ENCODE measurements around the gene CAV3. TPM values are rescaled to one million over a fixed set of nuclear protein-coding genes. Genes with fewer than 3 reads are reported as not detected.
A peak's percentile ranks its signal among the peaks of the same experiment; 100 is the strongest.

CAV3 gene
- total RNA-seq, 4 donors from 2014 or later = 0.52 to 0.79 TPM; not detected in 2

- 71 to 91% methylated on average over 3 of the region's 3 CpGs for WGBS, 2 donors
- DNase-seq (ENCODE audit: low spot score in 2 of 2) = no peak
- H3K4me3 ChIP-seq (ENCODE audit: low read depth, poor library complexity, severe bottlenecking) = no peak overlapping the region
- intact Hi-C loops (cut with DNase I; ENCODE audit: low total_unique reads) = no loop called here
- TF ChIP-seq POLR2A (IDR thresholded peaks at IDR 0.05) (no peak), CTCF (IDR thresholded peaks at IDR 0.05) (no peak)
Observed at GRCh38 chr3:8738639-8739038, 5.0 kb downstream of the CAV3 start.

GRCh38 chr3:8739757-8740504 lies 6.3 kb downstream of the CAV3 start:
- H3K4me3 ChIP-seq (ENCODE audit: low read depth, poor library complexity, severe bottlenecking) = no peak overlapping the region
- peak in 1 of 2 donors; percentile 74 for DNase-seq (ENCODE audit: low spot score in 2 of 2)
- WGBS, 2 donors = 56 to 63% methylated on average over 5 of the region's 5 CpGs
- intact Hi-C loops (cut with DNase I; ENCODE audit: low total_unique reads) = no loop called here
- TF ChIP-seq POLR2A (IDR thresholded peaks at IDR 0.05) (no peak), CTCF (IDR thresholded peaks at IDR 0.05) (no peak)

GRCh38 chr3:8741581-8742261 lies 8.1 kb downstream of the CAV3 start:
- intact Hi-C loops (cut with DNase I; ENCODE audit: low total_unique reads) = no loop called here
- TF ChIP-seq POLR2A (IDR thresholded peaks at IDR 0.05) = no peak
- TF ChIP-seq CTCF (IDR thresholded peaks at IDR 0.05) = no peak
- WGBS, 2 donors = 24 to 35% methylated on average over 13 of the region's 13 CpGs
- DNase-seq (ENCODE audit: low spot score in 2 of 2) = peak in 1 of 2 donors; percentile 40
- H3K4me3 ChIP-seq (ENCODE audit: low read depth, poor library complexity, severe bottlenecking) = no peak overlapping the region

GRCh38 chr3:8743021-8743601 lies 9.5 kb downstream of the CAV3 start:
- DNase-seq (ENCODE audit: low spot score in 2 of 2) = peak in 1 of 2 donors; percentile 56
- intact Hi-C loops (cut with DNase I; ENCODE audit: low total_unique reads) = no loop called here

GRCh38 chr3:8743911-8744310 lies 10.3 kb downstream of the CAV3 start:
- WGBS, 2 donors = 89 to 96% methylated on average over 3 of the region's 3 CpGs
- no peak overlapping the region for H3K4me3 ChIP-seq (ENCODE audit: low read depth, poor library complexity, severe bottlenecking)
- no peak for TF ChIP-seq POLR2A (IDR thresholded peaks at IDR 0.05)
- no peak for TF ChIP-seq CTCF (IDR thresholded peaks at IDR 0.05)
- intact Hi-C loops (cut with DNase I; ENCODE audit: low total_unique reads) = no loop called here
- DNase-seq (ENCODE audit: low spot score in 2 of 2) = peak in 1 of 2 donors; percentile 67

More at GRCh38 chr3:8743021-8743601, 9.5 kb downstream of the CAV3 start:
- TF ChIP-seq CTCF (IDR thresholded peaks at IDR 0.05) (no peak), POLR2A (IDR thresholded peaks at IDR 0.05) (no peak)
- H3K4me3 ChIP-seq (ENCODE audit: low read depth, poor library complexity, severe bottlenecking) = no peak overlapping the region
- WGBS, 2 donors = 72 to 75% methylated on average over 6 of the region's 6 CpGs

Data from lower leg skin (tissue), 4 donors.